Omental fat pad (tissue), 4 donors: ENCODE results near the gene EIF4EBP3. TPM values are rescaled to one million over a fixed set of nuclear protein-coding genes. Genes with fewer than 3 reads are reported as not detected.
"Not testable (repeated sequence)": the region's sequence is repeated elsewhere in the genome, so short reads cannot be mapped to it uniquely, and the experiment has no call there.

Experiments used
- ATAC-seq: fragments of 150-250 bp; one replicate; pipeline ENCODE4 v1.9.1; 2016; ENCODE audit warnings: mild to moderate bottlenecking, moderate library complexity; ENCODE audit not compliant: low FRiP score
- DNase-seq: peaks from one replicate; pipeline ENCODE4 v3.0.0-alpha.2; 2019; ENCODE audit warnings: low spot score
- CTCF ChIP-seq, 3 donors: fragments of 450-650 bp; IDR thresholded peaks; one replicate each; pipeline ENCODE4 v1.5.1; 2016 to 2017; ENCODE audit warnings: antibody characterized with exemption in 3 of 3, mild to moderate bottlenecking in 3 of 3, moderate library complexity in 2 of 3
- total RNA-seq, 4 donors: library from RNA; depleted of rRNA; stranded (reverse); fragments of >200 nt; gene quantifications; one replicate each; pipeline ENCODE4 v1.1.0, GENCODE V29; 2016

The EIF4EBP3 gene
- total RNA-seq, 4 donors from 2014 or later: 22.9 to 35.7 (median 31.5) TPM

GRCh38 chr5:140574165-140574564 is 26.7 kb downstream of the EIF4EBP3 start:
- TF ChIP-seq CTCF (IDR thresholded peaks at IDR 0.05): no peak
- peak; percentile 79 for ATAC-seq
- no peak for DNase-seq

GRCh38 chr5:140575309-140575708 is 27.8 kb downstream of the EIF4EBP3 start:
- DNase-seq (no peak), ATAC-seq (peak; percentile 56)
- TF ChIP-seq CTCF (IDR thresholded peaks at IDR 0.05): no peak

- ATAC-seq (no peak), DNase-seq (no peak)
- no peak for TF ChIP-seq CTCF (IDR thresholded peaks at IDR 0.05)
Measured at GRCh38 chr5:140576776-140577201, 29.3 kb downstream of the EIF4EBP3 start.

- DNase-seq, ATAC-seq: not testable (repeated sequence)
Measured at GRCh38 chr5:140579188-140579747, 31.8 kb downstream of the EIF4EBP3 start.

- no peak for DNase-seq
- no peak for TF ChIP-seq CTCF (IDR thresholded peaks at IDR 0.05)
- ATAC-seq: no peak
Measured at GRCh38 chr5:140587495-140587894, 40.0 kb downstream of the EIF4EBP3 start.

- TF ChIP-seq CTCF (IDR thresholded peaks at IDR 0.05): no peak
- DNase-seq (no peak), ATAC-seq (peak; percentile 58)
Measured at GRCh38 chr5:140588311-140589070, 41.0 kb downstream of the EIF4EBP3 start.

- ATAC-seq (no peak), DNase-seq (no peak)
- no peak for TF ChIP-seq CTCF (IDR thresholded peaks at IDR 0.05)
Measured at GRCh38 chr5:140590861-140591260, 43.4 kb downstream of the EIF4EBP3 start.
